Measurements from ENCODE around the gene LRRFIP1. TPM values are rescaled to one million over a fixed set of nuclear protein-coding genes. Genes with fewer than 3 reads are reported as not detected.
A peak's percentile ranks its signal among the peaks of the same experiment; 100 is the strongest.
"Not testable (repeated sequence)": the region's sequence is repeated elsewhere in the genome, so short reads cannot be mapped to it uniquely, and the experiment has no call there.

Gene LRRFIP1
- total RNA-seq, 6 experiments from 2014 or later = 90.6 to 107 (median 102) TPM

DNA sequence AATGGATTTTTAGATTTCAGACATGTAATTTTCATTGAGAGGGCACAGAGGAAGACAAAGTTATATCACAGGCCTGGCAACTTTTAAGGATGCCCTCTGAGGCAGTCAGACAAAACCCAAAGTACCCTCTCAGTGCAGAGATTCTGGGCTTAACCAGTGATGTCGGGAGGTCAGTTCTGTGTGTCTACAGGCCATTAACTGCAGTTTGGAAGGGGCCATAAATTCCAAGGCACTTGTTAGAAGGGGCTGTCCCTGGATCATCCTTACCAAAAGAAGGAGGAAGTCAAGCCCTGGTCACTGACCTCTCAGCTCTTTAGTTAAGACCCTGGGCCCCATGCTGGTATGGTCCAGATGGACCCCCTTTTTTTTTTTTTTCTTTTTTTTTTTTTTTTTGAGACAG, 60.7 kb downstream of the LRRFIP1 start:
- no peak for DNase-seq
- Mint-ChIP-seq H3K27ac (peak overlapping the region; percentile 100), H3K27me3 (ENCODE audit: insufficient read depth) (no peaks in the 10 kb centered on the region; the same call in 1 of the 2 replicates), H3K36me3 (ENCODE audit: low read depth) (peaks cover 7% of the 10 kb centered on the region), H3K4me1 (ENCODE audit: low read depth) (peaks cover 51% of the 10 kb centered on the region), H3K9me3 (no peaks in the 10 kb centered on the region), H3K4me3 (peak overlapping the region; percentile 84)
- TF ChIP-seq, protein P1, sequence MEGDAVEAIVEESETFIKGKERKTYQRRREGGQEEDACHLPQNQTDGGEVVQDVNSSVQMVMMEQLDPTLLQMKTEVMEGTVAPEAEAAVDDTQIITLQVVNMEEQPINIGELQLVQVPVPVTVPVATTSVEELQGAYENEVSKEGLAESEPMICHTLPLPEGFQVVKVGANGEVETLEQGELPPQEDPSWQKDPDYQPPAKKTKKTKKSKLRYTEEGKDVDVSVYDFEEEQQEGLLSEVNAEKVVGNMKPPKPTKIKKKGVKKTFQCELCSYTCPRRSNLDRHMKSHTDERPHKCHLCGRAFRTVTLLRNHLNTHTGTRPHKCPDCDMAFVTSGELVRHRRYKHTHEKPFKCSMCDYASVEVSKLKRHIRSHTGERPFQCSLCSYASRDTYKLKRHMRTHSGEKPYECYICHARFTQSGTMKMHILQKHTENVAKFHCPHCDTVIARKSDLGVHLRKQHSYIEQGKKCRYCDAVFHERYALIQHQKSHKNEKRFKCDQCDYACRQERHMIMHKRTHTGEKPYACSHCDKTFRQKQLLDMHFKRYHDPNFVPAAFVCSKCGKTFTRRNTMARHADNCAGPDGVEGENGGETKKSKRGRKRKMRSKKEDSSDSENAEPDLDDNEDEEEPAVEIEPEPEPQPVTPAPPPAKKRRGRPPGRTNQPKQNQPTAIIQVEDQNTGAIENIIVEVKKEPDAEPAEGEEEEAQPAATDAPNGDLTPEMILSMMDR (IDR thresholded peaks at IDR 0.05) = no peak

DNA sequence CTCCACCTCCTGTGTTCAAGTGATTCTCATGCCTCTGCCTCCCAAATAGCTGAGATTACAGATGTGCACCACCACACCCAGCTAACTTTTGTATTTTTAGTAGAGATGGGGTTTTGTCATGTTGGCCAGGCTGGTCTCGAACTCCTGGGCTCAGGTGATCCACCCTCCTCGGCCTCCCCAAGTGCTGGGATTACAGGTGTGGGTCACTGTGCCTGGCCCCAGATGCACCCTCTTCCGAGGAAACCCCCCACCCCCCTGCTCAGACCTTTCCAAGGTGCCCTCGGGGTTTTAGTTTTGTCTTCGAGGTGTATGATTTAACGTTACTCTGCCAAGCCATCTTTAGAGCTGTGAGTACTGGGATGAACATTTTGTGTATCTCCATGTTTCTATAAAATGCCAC, 61.2 kb downstream of the LRRFIP1 start:
- not testable (repeated sequence) for H3K9me3 Mint-ChIP-seq; H3K27me3 Mint-ChIP-seq (ENCODE audit: insufficient read depth); DNase-seq; H3K36me3 Mint-ChIP-seq (ENCODE audit: low read depth)
- Mint-ChIP-seq H3K27ac (peak overlapping the region; percentile 100), H3K4me1 (ENCODE audit: low read depth) (peaks cover 56% of the 10 kb centered on the region), H3K4me3 (peak overlapping the region; percentile 22; the same call in 1 of the 2 replicates)

DNA sequence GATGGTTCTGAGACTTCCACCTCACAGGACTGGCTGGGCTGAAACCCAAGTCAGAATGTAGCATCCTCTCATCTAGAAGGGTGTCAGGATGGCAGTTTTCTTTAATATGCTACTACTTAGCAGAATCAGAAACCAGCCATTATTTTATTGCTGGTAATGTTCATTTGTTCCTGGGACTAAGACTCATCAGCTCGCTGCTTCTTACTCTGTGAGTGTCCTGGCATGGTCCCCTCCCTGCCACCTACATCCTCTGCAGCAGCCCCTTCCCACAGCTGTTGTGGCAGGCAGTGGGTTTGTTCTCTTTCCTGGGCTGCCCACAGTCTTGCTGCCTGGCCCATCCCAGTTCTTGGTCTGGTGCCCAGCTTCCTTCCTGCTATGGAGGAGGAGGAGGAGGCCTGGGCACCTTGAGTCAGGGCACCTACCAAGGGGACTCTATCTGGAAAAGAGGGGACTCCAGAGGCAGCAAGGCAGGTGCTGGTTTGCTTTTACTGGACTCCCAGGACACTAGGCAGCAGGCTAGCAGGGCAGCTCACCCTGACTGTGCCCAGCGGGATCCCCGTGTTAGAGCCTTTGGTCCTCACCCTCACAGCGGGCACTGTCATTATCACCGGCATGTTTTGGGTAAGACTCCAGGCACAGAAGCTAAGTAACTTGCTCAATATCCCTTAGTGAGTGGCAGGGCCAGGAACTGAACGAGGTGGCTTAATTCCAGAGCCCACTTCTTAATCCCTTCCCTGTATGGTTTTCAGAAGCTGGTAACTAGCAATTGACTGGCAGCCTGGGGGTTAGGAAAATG, 62.1 kb downstream of the LRRFIP1 start:
- peaks cover 66% of the 10 kb centered on the region for H3K4me1 Mint-ChIP-seq (ENCODE audit: low read depth)
- TF ChIP-seq, protein P1 (IDR thresholded peaks at IDR 0.05) = no peak
- H3K27me3 Mint-ChIP-seq (ENCODE audit: insufficient read depth) = no peaks in the 10 kb centered on the region; the same call in 1 of the 2 replicates
- H3K27ac Mint-ChIP-seq = peak overlapping the region; percentile 100
- no peaks in the 10 kb centered on the region for H3K9me3 Mint-ChIP-seq
- H3K36me3 Mint-ChIP-seq (ENCODE audit: low read depth) = peaks cover 9% of the 10 kb centered on the region; the same call in 1 of the 2 replicates
- H3K4me3 Mint-ChIP-seq = peak overlapping the region; percentile 73; the same call in 1 of the 2 replicates
- DNase-seq = no peak

DNA sequence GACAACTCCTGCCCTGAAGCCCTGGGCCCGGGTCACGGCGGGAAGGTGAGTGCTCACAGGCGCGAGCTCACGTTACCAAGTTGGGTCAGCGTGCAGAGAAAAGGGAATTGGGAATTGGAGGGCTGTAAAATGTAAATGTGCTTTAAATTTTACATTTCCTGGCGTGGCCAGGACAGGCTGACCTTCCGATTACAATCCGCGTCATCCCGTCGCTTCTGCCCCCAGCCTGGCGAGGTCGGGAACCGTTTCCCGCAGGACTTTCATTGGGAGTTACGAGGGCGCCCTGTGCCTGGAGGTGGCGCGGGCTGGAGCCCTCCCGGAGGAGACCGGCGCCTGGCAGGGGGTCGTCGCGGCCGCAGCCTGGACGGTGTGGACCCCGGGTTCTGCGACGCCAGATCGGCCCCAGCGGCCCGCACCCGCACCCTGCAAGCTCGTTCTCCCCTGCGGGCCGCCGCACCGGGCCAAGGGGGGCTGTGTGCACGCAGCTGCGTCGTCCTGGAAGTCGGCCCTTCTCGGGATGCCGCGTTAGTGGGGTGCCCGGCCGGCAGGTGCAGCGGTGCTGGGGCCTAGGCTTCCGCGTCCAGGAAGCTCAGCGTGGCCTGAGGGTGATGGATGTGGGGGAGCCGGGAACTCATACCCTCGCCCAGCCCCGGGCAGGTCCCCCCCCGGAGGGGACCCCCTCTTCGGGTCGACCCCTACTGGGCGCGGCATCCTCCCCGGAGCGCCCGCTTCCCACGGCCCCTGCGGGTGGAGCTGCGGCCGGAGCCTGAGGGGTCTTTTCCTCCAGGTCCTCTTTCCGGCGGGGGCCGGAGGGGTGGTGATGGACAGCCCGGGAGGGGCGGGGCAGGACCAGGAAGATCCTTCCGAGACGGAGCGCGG, 63.9 kb downstream of the LRRFIP1 start:
- TF ChIP-seq, protein P1 (IDR thresholded peaks at IDR 0.05) = no peak
- Mint-ChIP-seq H3K4me1 (ENCODE audit: low read depth) (peaks cover 73% of the 10 kb centered on the region), H3K27ac (peak overlapping the region; percentile 100), H3K4me3 (peak overlapping the region; percentile 73), H3K36me3 (ENCODE audit: low read depth) (peaks cover 9% of the 10 kb centered on the region; the same call in 1 of the 2 replicates), H3K27me3 (ENCODE audit: insufficient read depth) (no peaks in the 10 kb centered on the region; the same call in 1 of the 2 replicates), H3K9me3 (no peaks in the 10 kb centered on the region)
- no peak for DNase-seq

DNA sequence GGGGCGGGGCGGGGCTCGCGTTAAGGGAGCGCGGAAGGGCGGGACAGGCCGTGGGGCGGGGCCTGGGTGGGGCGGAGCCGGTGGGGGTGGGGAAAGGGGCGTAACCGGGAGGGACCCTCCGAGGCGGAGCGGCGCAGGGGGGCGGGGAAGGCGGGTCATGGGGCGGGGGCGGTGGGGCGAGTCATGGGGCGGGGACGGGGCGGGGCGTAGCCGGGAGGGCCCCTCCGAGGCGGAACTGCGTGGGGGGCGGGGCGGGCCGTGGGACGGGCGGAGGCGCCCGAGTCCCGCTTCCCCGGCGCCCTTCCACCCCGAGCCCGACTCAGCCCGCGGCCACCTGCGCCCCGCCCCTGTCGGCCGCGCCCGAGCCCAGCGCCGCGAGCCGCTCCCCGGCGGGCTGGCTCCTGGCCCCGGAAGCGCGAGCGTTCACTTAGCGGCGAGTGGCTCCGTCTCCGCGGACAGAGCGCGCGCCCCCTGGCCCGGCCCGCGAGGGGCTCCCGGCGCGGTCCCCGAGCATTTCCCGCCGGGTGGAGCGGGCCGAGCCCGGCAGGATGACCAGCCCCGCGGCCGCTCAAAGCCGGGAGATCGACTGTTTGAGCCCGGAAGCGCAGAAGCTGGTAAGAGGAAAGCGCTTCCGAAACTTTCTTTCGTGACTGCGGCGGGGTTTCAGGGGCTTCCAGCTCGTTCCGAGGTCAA, 64.7 kb downstream of the LRRFIP1 start:
- peak overlapping the region; percentile 95 for H3K27ac Mint-ChIP-seq
- H3K9me3 Mint-ChIP-seq = no peaks in the 10 kb centered on the region
- H3K36me3 Mint-ChIP-seq (ENCODE audit: low read depth) = peaks cover 9% of the 10 kb centered on the region; the same call in 1 of the 2 replicates
- TF ChIP-seq, protein P1 (IDR thresholded peaks at IDR 0.05) = 0 out of 2 replicates have a peak, but pooled peaks have one; percentile 11
- H3K4me3 Mint-ChIP-seq = peak overlapping the region; percentile 93
- no peaks in the 10 kb centered on the region; the same call in 1 of the 2 replicates for H3K27me3 Mint-ChIP-seq (ENCODE audit: insufficient read depth)
- peak; percentile 82 for DNase-seq
- H3K4me1 Mint-ChIP-seq (ENCODE audit: low read depth) = peaks cover 69% of the 10 kb centered on the region

Data from HFFc6 (cell line).